Heart right ventricle (tissue), 16 donors: Measurements from ENCODE around the gene ZNF853. TPM values are rescaled to one million over a fixed set of nuclear protein-coding genes. Genes with fewer than 3 reads are reported as not detected.

ENCODE experiments used
- ATAC-seq, 8 donors: fragments of 200-7000 bp; cut with Tn5 transposase; one replicate each; pipeline ENCODE4 v1.9.1; 2020; ENCODE audit warnings: mild to moderate bottlenecking in 8 of 8, moderate library complexity in 8 of 8, moderate number of reproducible peaks in 1 of 8
- DNase-seq, 2 donors: peaks; one replicate each; pipeline ENCODE4 v3.0.0-alpha.2; 2020
- H3K27ac ChIP-seq, 10 donors: fragments of 200-600 bp; sonication (generic) in 2 of 10; one replicate each; pipeline versions ENCODE4 v1.5.0 to v1.8.0; 2020 to 2022; ENCODE audit warnings: mild to moderate bottlenecking in 3 of 10
- H3K27me3 ChIP-seq, 7 donors: fragments of 200-600 bp; one replicate each; pipeline ENCODE4 v1.8.0; 2021 to 2022; ENCODE audit warnings: mild to moderate bottlenecking in 2 of 7
- H3K36me3 ChIP-seq, 9 donors: fragments of 200-600 bp; sonication (generic) in 1 of 9; one replicate each; pipeline versions ENCODE4 v1.5.0 to v1.8.0; 2020 to 2022; ENCODE audit warnings: mild to moderate bottlenecking in 2 of 9
- H3K4me1 ChIP-seq, 9 donors: fragments of 200-600 bp; sonication (generic) in 1 of 9; one replicate each; pipeline versions ENCODE4 v1.5.0 to v1.8.0; 2020 to 2022; ENCODE audit warnings: mild to moderate bottlenecking in 4 of 9
- H3K4me3 ChIP-seq, 10 donors: fragments of 200-600 bp; sonication (generic) in 2 of 10; one replicate each; pipeline versions ENCODE4 v1.5.0 to v1.8.0; 2020 to 2022; ENCODE audit warnings: mild to moderate bottlenecking in 7 of 10, moderate library complexity in 2 of 10
- H3K9me3 ChIP-seq, 11 donors: fragments of 200-600 bp in 10 of 11; sonication (generic) in 2 of 11; one replicate each; pipeline versions ENCODE4 v1.5.0 to v1.8.0; 2013 to 2022; ENCODE audit warnings: mild to moderate bottlenecking in 2 of 11, control low read depth in 1 of 11, moderate library complexity in 1 of 11
- CTCF ChIP-seq, 9 donors: fragments of 200-600 bp; sonication (generic) in 2 of 9; IDR thresholded peaks; one replicate each; pipeline versions ENCODE4 v1.5.0 to v1.8.0; 2021 to 2022; ENCODE audit warnings: antibody characterized with exemption in 9 of 9, mild to moderate bottlenecking in 5 of 9, moderate library complexity in 1 of 9
- WGBS, 2 donors: extraction: QIAGEN DNeasy Blood & Tissue Kit; methylation state at CpG; one replicate each; pipeline ENCODE4 v1.1.7; 2013; ENCODE audit warnings: inconsistent platforms in 1 of 2; 5-methylcytosine and 5-hydroxymethylcytosine counted together
- intact Hi-C, 10 donors: fragments of 100-400 bp; cut with DNase I; formaldehyde crosslinking; loops; one replicate each; pipeline versions ENCODE4 v1.11.1 to v1.14.2; 2022
- polyA plus RNA-seq, 2 donors: library from polyadenylated mRNA; stranded (reverse); fragments of 200-250 nt; gene quantifications; one replicate each; pipeline ENCODE4 v1.2.3, GENCODE V29; 2013
- total RNA-seq, 10 donors: library from RNA; stranded (reverse); fragmentation: NEBNext Ultra II Directional in 3 of 10; extraction: Animal tissue kit (Norgen Biotek cat#: 25700) in 3 of 10; gene quantifications; one replicate each; pipeline versions ENCODE4 v1.2.1 to v1.2.4, GENCODE V29; 2021 to 2023
- donor health status: Arrhythmogenic right ventricular cardiomyopathy.
- donor health status: ischemic (EF 13 %, LVEDD 7.1; RV severe dilation, severe dysfunction).
- donor health status: healthy with polysubstance abuse.
- donor health status: DM: no; HTN: yes; CAD: no.
- donor health status: DM: no; HTN: no; CAD: no.
- donor health status: ischemic (EF 25% LVEDD 6.9; RV normal size, moderate dysfunction).
- donor health status: ischemic (EF 25% LVEDD 5.7; RV mildly dilated, moderate dysfunction).
- donor health status: healthy.
- donor health status: DM: yes; HTN: yes; CAD: no.
- donor health status: Ischemic cardiomyopathy.
- donor health status: ischemic (EF 35%, LVEDD 5.7; RV mildly dilated, moderate dysfunction).
- donor health status: nonischemic (EF 11% LVEDD 7.7; RV severe dilation, severe dysfunction).
- donor health status: DM: yes; HTN: yes; CAD: no.
- donor health status: PGD.
- donor health status: ischemic (EF 29% LVEDD 5.4; RV normal size, mild dysfunction).
- donor health status: nonischemic (EF 23%, LVEDD 6.1; RV moderate dilation, normal function).

Gene ZNF853
- total and polyA plus RNA-seq, 12 donors, result 1.2 to 16.3 (median 13.2) TPM

- no peak overlapping the region for H3K27ac ChIP-seq
- no peaks in the 10 kb centered on the region for H3K27me3 ChIP-seq
- no peaks in the 10 kb centered on the region for H3K9me3 ChIP-seq
- 89 to 95% methylated on average over 21 of the region's 21 CpGs for WGBS, 2 donors
- H3K4me1 ChIP-seq, result peaks cover 0 to 19% (median 0%) of the 10 kb centered on the region in 9 donors
- no peak overlapping the region for H3K4me3 ChIP-seq
- intact Hi-C loops, result no loop called here
- TF ChIP-seq CTCF (IDR thresholded peaks at IDR 0.05), result no peak
- ATAC-seq (no peak), DNase-seq (no peak)
- H3K36me3 ChIP-seq, result peaks cover 0 to 100% (median 13%) of the 10 kb centered on the region in 9 donors
These were observed 28.7 kb downstream of the ZNF853 start for GRCh38 chr7:6643915-6644625.

GRCh38 chr7:6644728-6645127, 29.3 kb downstream of the ZNF853 start:
- Histone ChIP-seq H3K36me3 (peaks cover 0 to 100% (median 13%) of the 10 kb centered on the region in 9 donors), H3K27me3 (no peaks in the 10 kb centered on the region), H3K4me3 (no peak overlapping the region), H3K9me3 (no peaks in the 10 kb centered on the region), H3K4me1 (peaks cover 0 to 12% (median 0%) of the 10 kb centered on the region in 9 donors), H3K27ac (no peak overlapping the region)
- ATAC-seq, result no peak
- intact Hi-C loops, result no loop called here
- 93 to 97% methylated on average over 10 of the region's 10 CpGs for WGBS, 2 donors
- no peak for TF ChIP-seq CTCF (IDR thresholded peaks at IDR 0.05)
- DNase-seq, result no peak

- intact Hi-C loops, result no loop called here
- Histone ChIP-seq H3K36me3 (peaks cover 0 to 100% (median 13%) of the 10 kb centered on the region in 9 donors), H3K9me3 (peaks cover 0 to 7% (median 0%) of the 10 kb centered on the region in 11 donors), H3K27ac (no peak overlapping the region), H3K4me1 (peaks cover 0 to 4% (median 0%) of the 10 kb centered on the region in 9 donors), H3K27me3 (no peaks in the 10 kb centered on the region), H3K4me3 (no peak overlapping the region)
- no peak for TF ChIP-seq CTCF (IDR thresholded peaks at IDR 0.05)
- no peak for DNase-seq
- ATAC-seq, result no peak
- WGBS, 2 donors, result 80 to 81% methylated on average over 8 of the region's 8 CpGs
These were observed 31.1 kb downstream of the ZNF853 start for GRCh38 chr7:6646465-6646864.

GRCh38 chr7:6647080-6647479, 31.7 kb downstream of the ZNF853 start:
- Histone ChIP-seq H3K4me3 (no peak overlapping the region), H3K27me3 (no peaks in the 10 kb centered on the region), H3K27ac (no peak overlapping the region), H3K9me3 (peaks cover 0 to 13% (median 0%) of the 10 kb centered on the region in 11 donors), H3K4me1 (peaks cover 0 to 4% (median 0%) of the 10 kb centered on the region in 9 donors), H3K36me3 (peaks cover 2 to 100% (median 18%) of the 10 kb centered on the region in 9 donors)
- intact Hi-C loops, result no loop called here
- ATAC-seq (peak in 5 of 8 donors; percentile 12 to 68 (median 36)), DNase-seq (no peak)
- WGBS, 2 donors, result 82 to 83% methylated on average over 8 of the region's 8 CpGs
- TF ChIP-seq CTCF (IDR thresholded peaks at IDR 0.05), result no peak
